Fibroblast of lung (primary cell): ENCODE measurements around the gene SBSN.

Experiments
- EZH2 ChIP-seq: IDR thresholded peaks from 2 replicates; pipeline ENCODE4 v1.5.1; 2012; ENCODE audit warnings: low read length, control low read depth, mild to moderate bottlenecking; ENCODE audit errors: missing control alignments
- TF ChIP-seq, protein P1 (sequence below), 2 donors: IDR thresholded peaks in 1 of 2; conservative IDR thresholded peaks in 1 of 2; 1 replicate in 1 of 2; 2 replicates in 1 of 2; pipeline ENCODE4 v1.5.1; 2011 to 2012; ENCODE audit warnings: low read length in 2 of 2, control low read depth in 1 of 2, inconsistent platforms in 1 of 2, low read depth in 1 of 2, mild to moderate bottlenecking in 1 of 2

GRCh38 chr19:35476149-35476548 is 52.0 kb downstream of the SBSN start:
- TF ChIP-seq, protein P1, sequence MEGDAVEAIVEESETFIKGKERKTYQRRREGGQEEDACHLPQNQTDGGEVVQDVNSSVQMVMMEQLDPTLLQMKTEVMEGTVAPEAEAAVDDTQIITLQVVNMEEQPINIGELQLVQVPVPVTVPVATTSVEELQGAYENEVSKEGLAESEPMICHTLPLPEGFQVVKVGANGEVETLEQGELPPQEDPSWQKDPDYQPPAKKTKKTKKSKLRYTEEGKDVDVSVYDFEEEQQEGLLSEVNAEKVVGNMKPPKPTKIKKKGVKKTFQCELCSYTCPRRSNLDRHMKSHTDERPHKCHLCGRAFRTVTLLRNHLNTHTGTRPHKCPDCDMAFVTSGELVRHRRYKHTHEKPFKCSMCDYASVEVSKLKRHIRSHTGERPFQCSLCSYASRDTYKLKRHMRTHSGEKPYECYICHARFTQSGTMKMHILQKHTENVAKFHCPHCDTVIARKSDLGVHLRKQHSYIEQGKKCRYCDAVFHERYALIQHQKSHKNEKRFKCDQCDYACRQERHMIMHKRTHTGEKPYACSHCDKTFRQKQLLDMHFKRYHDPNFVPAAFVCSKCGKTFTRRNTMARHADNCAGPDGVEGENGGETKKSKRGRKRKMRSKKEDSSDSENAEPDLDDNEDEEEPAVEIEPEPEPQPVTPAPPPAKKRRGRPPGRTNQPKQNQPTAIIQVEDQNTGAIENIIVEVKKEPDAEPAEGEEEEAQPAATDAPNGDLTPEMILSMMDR (conservative IDR thresholded peaks at IDR 0.05 in 1 of 2, IDR thresholded peaks at IDR 0.05 in 1 of 2; ENCODE audit: low read depth in 1 of 2, low read length in 2 of 2) = no peak
- no peak for TF ChIP-seq EZH2
